ENCODE measurements around the gene NDUFAF8.
A peak's percentile ranks its signal among the peaks of the same experiment; 100 is the strongest.

The NDUFAF8 gene

GRCh38 chr17:81259058-81259605 is 20.0 kb downstream of the NDUFAF8 start:
- H4K91ac ChIP-seq (ENCODE audit: low read depth, low read length, poor library complexity), result no peak overlapping the region
- peak overlapping the region; percentile 31 for H3K23ac ChIP-seq (ENCODE audit: low read depth, low read length, poor library complexity)
- no peak overlapping the region for H2AK5ac ChIP-seq (ENCODE audit: low read depth, low read length)
- H2BK120ac ChIP-seq (ENCODE audit: low read depth, low read length), result no peak overlapping the region
- H3K4me3 ChIP-seq (ENCODE audit: low read length in 2 of 2), result peak overlapping the region in 1 of 2 donors; percentile 36
- H2BK12ac ChIP-seq (ENCODE audit: low read length), result no peak overlapping the region
- no peak overlapping the region for H3K14ac ChIP-seq (ENCODE audit: low read length)
- no peak overlapping the region for H2BK15ac ChIP-seq (ENCODE audit: low read length)
- H2AFZ ChIP-seq (ENCODE audit: low read length), result no peak overlapping the region
- H3K36me3 ChIP-seq (replicated peaks in 1 of 2; ENCODE audit: control insufficient read depth in 2 of 2, insufficient read depth in 2 of 2, low read length in 2 of 2), result peaks cover 10 to 50% of the 10 kb centered on the region in 2 donors
- no peak overlapping the region for H3K18ac ChIP-seq (ENCODE audit: low read length)
- no CpG with 5 or more reads among the region's 23 CpGs for WGBS, 2 donors (ENCODE audit: extremely low coverage in 2 of 2, insufficient read length in 2 of 2, insufficient replicate concordance in 1 of 2)
- H3K79me1 ChIP-seq (ENCODE audit: low read depth, low read length), result peaks cover 6% of the 10 kb centered on the region
- H3K4me1 ChIP-seq (ENCODE audit: control insufficient read depth in 2 of 2, insufficient read depth in 1 of 2, low read depth in 1 of 2, low read length in 2 of 2), result peaks cover 2 to 5% of the 10 kb centered on the region in 2 donors
- H3K9me3 ChIP-seq (replicated peaks in 1 of 2; ENCODE audit: control insufficient read depth in 2 of 2, insufficient read depth in 1 of 2, low read depth in 1 of 2, low read length in 2 of 2), result no peaks in the 10 kb centered on the region
- peak overlapping the region; percentile 66 for H2BK5ac ChIP-seq (ENCODE audit: low read length)
- no peak overlapping the region for H3K27ac ChIP-seq (replicated peaks; ENCODE audit: low read length)
- H3K4me2 ChIP-seq (ENCODE audit: insufficient read depth, low read length, poor library complexity, severe bottlenecking), result no peak overlapping the region
- H3K27me3 ChIP-seq (ENCODE audit: control insufficient read depth in 3 of 3, insufficient read depth in 3 of 3, low read depth in 1 of 3, low read length in 3 of 3), result no peaks in the 10 kb centered on the region
- no peak overlapping the region for H3K4ac ChIP-seq (ENCODE audit: low read length)
- no peak for DNase-seq (ENCODE audit: low spot score)
- H4K8ac ChIP-seq (ENCODE audit: low read depth, low read length), result no peak overlapping the region
- H3K9ac ChIP-seq (ENCODE audit: low read depth, low read length, poor library complexity), result no peak overlapping the region

GRCh38 chr17:81260171-81260570 is 21.1 kb downstream of the NDUFAF8 start:
- Histone ChIP-seq H2BK12ac (ENCODE audit: low read length) (no peak overlapping the region), H3K18ac (ENCODE audit: low read length) (no peak overlapping the region), H3K23ac (ENCODE audit: low read depth, low read length, poor library complexity) (peak overlapping the region; percentile 97), H2BK120ac (ENCODE audit: low read depth, low read length) (no peak overlapping the region), H3K14ac (ENCODE audit: low read length) (no peak overlapping the region), H2BK5ac (ENCODE audit: low read length) (no peak overlapping the region), H3K4ac (ENCODE audit: low read length) (no peak overlapping the region), H3K4me1 (ENCODE audit: control insufficient read depth in 2 of 2, insufficient read depth in 1 of 2, low read depth in 1 of 2, low read length in 2 of 2) (peaks cover 0 to 2% of the 10 kb centered on the region in 2 donors), H2BK15ac (ENCODE audit: low read length) (no peak overlapping the region), H2AK5ac (ENCODE audit: low read depth, low read length) (peak overlapping the region; percentile 2), H3K4me2 (ENCODE audit: insufficient read depth, low read length, poor library complexity, severe bottlenecking) (no peak overlapping the region), H3K9me3 (replicated peaks in 1 of 2; ENCODE audit: control insufficient read depth in 2 of 2, insufficient read depth in 1 of 2, low read depth in 1 of 2, low read length in 2 of 2) (no peaks in the 10 kb centered on the region), H4K91ac (ENCODE audit: low read depth, low read length, poor library complexity) (no peak overlapping the region), H2AFZ (ENCODE audit: low read length) (no peak overlapping the region), H4K8ac (ENCODE audit: low read depth, low read length) (no peak overlapping the region), H3K79me1 (ENCODE audit: low read depth, low read length) (peaks cover 6% of the 10 kb centered on the region), H3K9ac (ENCODE audit: low read depth, low read length, poor library complexity) (no peak overlapping the region), H3K27ac (replicated peaks; ENCODE audit: low read length) (no peak overlapping the region), H3K4me3 (ENCODE audit: low read length in 2 of 2) (no peak overlapping the region), H3K36me3 (replicated peaks in 1 of 2; ENCODE audit: control insufficient read depth in 2 of 2, insufficient read depth in 2 of 2, low read length in 2 of 2) (peaks cover 10 to 55% of the 10 kb centered on the region in 2 donors), H3K27me3 (ENCODE audit: control insufficient read depth in 3 of 3, insufficient read depth in 3 of 3, low read depth in 1 of 3, low read length in 3 of 3) (no peaks in the 10 kb centered on the region)
- WGBS, 2 donors (ENCODE audit: extremely low coverage in 2 of 2, insufficient read length in 2 of 2, insufficient replicate concordance in 1 of 2), result no CpG with 5 or more reads among the region's 17 CpGs
- no peak for DNase-seq (ENCODE audit: low spot score)

GRCh38 chr17:81260641-81261040 is 21.5 kb downstream of the NDUFAF8 start:
- H3K27ac ChIP-seq (replicated peaks; ENCODE audit: low read length), result no peak overlapping the region
- no peak overlapping the region for H3K4ac ChIP-seq (ENCODE audit: low read length)
- DNase-seq (ENCODE audit: low spot score), result no peak
- H4K91ac ChIP-seq (ENCODE audit: low read depth, low read length, poor library complexity), result no peak overlapping the region
- H2BK5ac ChIP-seq (ENCODE audit: low read length), result no peak overlapping the region
- peak overlapping the region in 1 of 2 donors; percentile 61 for H3K4me3 ChIP-seq (ENCODE audit: low read length in 2 of 2)
- H2BK12ac ChIP-seq (ENCODE audit: low read length), result peak overlapping the region; percentile 22
- no peaks in the 10 kb centered on the region for H3K9me3 ChIP-seq (replicated peaks in 1 of 2; ENCODE audit: control insufficient read depth in 2 of 2, insufficient read depth in 1 of 2, low read depth in 1 of 2, low read length in 2 of 2)
- H2BK120ac ChIP-seq (ENCODE audit: low read depth, low read length), result no peak overlapping the region
- H3K4me1 ChIP-seq (ENCODE audit: control insufficient read depth in 2 of 2, insufficient read depth in 1 of 2, low read depth in 1 of 2, low read length in 2 of 2), result no peaks in the 10 kb centered on the region
- H3K23ac ChIP-seq (ENCODE audit: low read depth, low read length, poor library complexity), result peak overlapping the region; percentile 97
- no peak overlapping the region for H3K18ac ChIP-seq (ENCODE audit: low read length)
- WGBS, 2 donors (ENCODE audit: extremely low coverage in 2 of 2, insufficient read length in 2 of 2, insufficient replicate concordance in 1 of 2), result no CpG with 5 or more reads among the region's 19 CpGs
- peaks cover 6% of the 10 kb centered on the region for H3K79me1 ChIP-seq (ENCODE audit: low read depth, low read length)
- no peak overlapping the region for H2AFZ ChIP-seq (ENCODE audit: low read length)
- H4K8ac ChIP-seq (ENCODE audit: low read depth, low read length), result no peak overlapping the region
- peaks cover 10 to 60% of the 10 kb centered on the region in 2 donors for H3K36me3 ChIP-seq (replicated peaks in 1 of 2; ENCODE audit: control insufficient read depth in 2 of 2, insufficient read depth in 2 of 2, low read length in 2 of 2)
- no peak overlapping the region for H3K4me2 ChIP-seq (ENCODE audit: insufficient read depth, low read length, poor library complexity, severe bottlenecking)
- H2BK15ac ChIP-seq (ENCODE audit: low read length), result no peak overlapping the region
- H3K14ac ChIP-seq (ENCODE audit: low read length), result no peak overlapping the region
- peak overlapping the region; percentile 2 for H2AK5ac ChIP-seq (ENCODE audit: low read depth, low read length)
- H3K27me3 ChIP-seq (ENCODE audit: control insufficient read depth in 3 of 3, insufficient read depth in 3 of 3, low read depth in 1 of 3, low read length in 3 of 3), result no peaks in the 10 kb centered on the region
- H3K9ac ChIP-seq (ENCODE audit: low read depth, low read length, poor library complexity), result no peak overlapping the region

- Histone ChIP-seq H3K4me1 (ENCODE audit: control insufficient read depth in 2 of 2, insufficient read depth in 1 of 2, low read depth in 1 of 2, low read length in 2 of 2) (no peaks in the 10 kb centered on the region), H3K4me3 (ENCODE audit: low read length in 2 of 2) (no peak overlapping the region), H3K4ac (ENCODE audit: low read length) (no peak overlapping the region), H2AK5ac (ENCODE audit: low read depth, low read length) (no peak overlapping the region), H2BK5ac (ENCODE audit: low read length) (no peak overlapping the region), H3K9me3 (replicated peaks in 1 of 2; ENCODE audit: control insufficient read depth in 2 of 2, insufficient read depth in 1 of 2, low read depth in 1 of 2, low read length in 2 of 2) (no peaks in the 10 kb centered on the region), H4K8ac (ENCODE audit: low read depth, low read length) (no peak overlapping the region), H3K4me2 (ENCODE audit: insufficient read depth, low read length, poor library complexity, severe bottlenecking) (no peak overlapping the region), H3K9ac (ENCODE audit: low read depth, low read length, poor library complexity) (peak overlapping the region; percentile 60), H3K27ac (replicated peaks; ENCODE audit: low read length) (no peak overlapping the region), H3K79me1 (ENCODE audit: low read depth, low read length) (peaks cover 6% of the 10 kb centered on the region), H2BK15ac (ENCODE audit: low read length) (no peak overlapping the region), H3K23ac (ENCODE audit: low read depth, low read length, poor library complexity) (peak overlapping the region; percentile 97), H4K91ac (ENCODE audit: low read depth, low read length, poor library complexity) (no peak overlapping the region), H3K14ac (ENCODE audit: low read length) (no peak overlapping the region), H3K18ac (ENCODE audit: low read length) (no peak overlapping the region), H3K36me3 (replicated peaks in 1 of 2; ENCODE audit: control insufficient read depth in 2 of 2, insufficient read depth in 2 of 2, low read length in 2 of 2) (peaks cover 10 to 64% of the 10 kb centered on the region in 2 donors), H3K27me3 (ENCODE audit: control insufficient read depth in 3 of 3, insufficient read depth in 3 of 3, low read depth in 1 of 3, low read length in 3 of 3) (no peaks in the 10 kb centered on the region), H2BK120ac (ENCODE audit: low read depth, low read length) (no peak overlapping the region), H2BK12ac (ENCODE audit: low read length) (peak overlapping the region; percentile 22), H2AFZ (ENCODE audit: low read length) (no peak overlapping the region)
- no peak for DNase-seq (ENCODE audit: low spot score)
- WGBS, 2 donors (ENCODE audit: extremely low coverage in 2 of 2, insufficient read length in 2 of 2, insufficient replicate concordance in 1 of 2), result no CpG with 5 or more reads among the region's 18 CpGs
These were observed 22.0 kb downstream of the NDUFAF8 start for GRCh38 chr17:81261096-81261495.
